ENCODE data around the gene MPG.

The MPG gene

GRCh38 chr16:63466-63865, 14.6 kb upstream of the MPG start:
- H3K36me3 ChIP-seq (ENCODE audit: control insufficient read depth, low read length) = peaks cover 8% of the 10 kb centered on the region
- TF ChIP-seq EZH2phosphoT487 (IDR thresholded peaks at IDR 0.05; ENCODE audit: borderline replicate concordance, low read length) = no peak
- no peak for TF ChIP-seq CTCF (IDR thresholded peaks at IDR 0.05; ENCODE audit: low read depth, low read length, poor library complexity, severe bottlenecking)
- no peaks in the 10 kb centered on the region for H3K9me2 ChIP-seq (replicated peaks; ENCODE audit: control insufficient read depth, low read length)
- no peaks in the 10 kb centered on the region for H3F3A ChIP-seq (ENCODE audit: control insufficient read depth, insufficient read depth)
- peaks cover 10% of the 10 kb centered on the region; the same call in 1 of the 2 replicates for H3K27me3 ChIP-seq (ENCODE audit: control insufficient read depth, low read length)
- H3K4me3 ChIP-seq (ENCODE audit: low read length) = no peak overlapping the region
- no peaks in the 10 kb centered on the region for H3K79me2 ChIP-seq (ENCODE audit: control insufficient read depth, low read length)
- H3K4me1 ChIP-seq (ENCODE audit: control insufficient read depth, low read length) = no peaks in the 10 kb centered on the region
- no peaks in the 10 kb centered on the region for H3K9me3 ChIP-seq (ENCODE audit: control insufficient read depth, insufficient read depth, low read length)
- no peak overlapping the region for H3K4me2 ChIP-seq (ENCODE audit: low read length)
- no peak overlapping the region for H3K27ac ChIP-seq (ENCODE audit: low read depth, low read length)
- H4K20me1 ChIP-seq (ENCODE audit: control insufficient read depth, insufficient read depth, low read depth, low read length) = no peaks in the 10 kb centered on the region

DNA sequence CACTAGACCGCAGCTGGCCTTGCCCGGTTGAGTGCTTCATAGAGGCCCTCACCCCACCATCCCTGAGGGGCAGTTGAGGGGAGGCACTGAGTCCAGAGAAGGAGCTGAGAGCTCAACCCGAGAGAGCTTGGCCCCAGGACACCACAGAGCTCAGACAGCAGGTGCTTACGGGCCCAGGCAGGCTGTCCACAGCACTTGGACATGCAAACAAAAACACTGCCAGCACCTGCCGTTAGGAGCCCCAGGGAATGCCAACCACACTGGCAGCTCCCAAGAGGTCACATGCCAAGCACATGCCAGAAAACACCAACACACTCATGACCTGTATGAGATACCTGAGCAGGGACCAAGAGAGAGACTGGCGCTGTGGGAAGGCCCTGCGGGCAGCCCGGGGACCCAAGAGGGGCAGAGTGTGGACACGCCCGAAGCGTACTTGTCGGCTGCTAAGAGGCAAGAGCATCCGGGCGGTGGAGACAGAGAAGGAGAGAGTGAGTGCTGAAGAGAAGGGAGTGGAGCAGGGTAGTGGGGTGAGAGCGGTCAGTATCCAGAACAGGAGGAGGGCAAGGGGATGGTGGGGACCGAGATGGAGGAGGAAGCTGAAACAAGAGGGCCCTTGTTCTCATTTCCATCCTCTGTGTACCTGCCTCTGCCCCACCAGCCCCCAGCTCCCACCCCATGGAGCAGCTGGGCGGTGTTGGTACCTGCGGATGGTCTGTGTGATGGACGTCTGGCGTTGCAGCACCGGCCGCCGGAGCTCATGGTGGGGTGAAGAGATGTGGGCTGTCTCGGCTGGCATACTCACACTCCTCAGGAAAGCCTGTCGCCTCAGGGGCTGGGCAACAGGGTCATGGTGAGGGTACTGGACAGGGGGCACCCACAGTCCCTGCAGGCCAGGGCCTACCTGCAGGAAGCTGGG, 13.8 kb upstream of the MPG start:
- Histone ChIP-seq H3K27me3 (ENCODE audit: control insufficient read depth, low read length) (peaks cover 15% of the 10 kb centered on the region; the same call in 1 of the 2 replicates), H3K4me1 (ENCODE audit: control insufficient read depth, low read length) (no peaks in the 10 kb centered on the region), H3K9me3 (ENCODE audit: control insufficient read depth, insufficient read depth, low read length) (no peaks in the 10 kb centered on the region), H4K20me1 (ENCODE audit: control insufficient read depth, insufficient read depth, low read depth, low read length) (no peaks in the 10 kb centered on the region), H3K27ac (ENCODE audit: low read depth, low read length) (no peak overlapping the region), H3K36me3 (ENCODE audit: control insufficient read depth, low read length) (no peaks in the 10 kb centered on the region; the same call in 1 of the 2 replicates), H3F3A (ENCODE audit: control insufficient read depth, insufficient read depth) (no peaks in the 10 kb centered on the region), H3K79me2 (ENCODE audit: control insufficient read depth, low read length) (no peaks in the 10 kb centered on the region), H3K4me3 (ENCODE audit: low read length) (no peak overlapping the region), H3K4me2 (ENCODE audit: low read length) (no peak overlapping the region), H3K9me2 (replicated peaks; ENCODE audit: control insufficient read depth, low read length) (no peaks in the 10 kb centered on the region)
- TF ChIP-seq EZH2phosphoT487 (IDR thresholded peaks at IDR 0.05; ENCODE audit: borderline replicate concordance, low read length) = no peak
- TF ChIP-seq CTCF (IDR thresholded peaks at IDR 0.05; ENCODE audit: low read depth, low read length, poor library complexity, severe bottlenecking) = no peak

DNA sequence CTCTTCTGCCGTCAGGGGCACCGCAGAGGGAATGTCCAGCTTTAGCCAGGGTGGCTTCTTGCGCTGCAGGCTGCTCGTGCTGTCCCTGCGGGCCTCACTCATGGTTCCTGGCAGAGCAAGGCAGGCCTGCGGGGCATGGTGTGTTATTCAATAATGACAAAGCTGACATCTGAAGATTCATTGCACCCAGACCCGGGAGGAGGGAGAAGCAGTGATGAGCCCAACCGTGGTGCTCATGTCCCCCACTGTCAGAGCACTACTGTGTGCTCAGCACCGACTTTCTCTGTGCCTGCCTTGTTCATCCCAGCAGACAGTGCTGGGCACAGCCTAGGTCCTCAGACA, 13.1 kb upstream of the MPG start:
- TF ChIP-seq EZH2phosphoT487 (IDR thresholded peaks at IDR 0.05; ENCODE audit: borderline replicate concordance, low read length) = no peak
- no peak for TF ChIP-seq CTCF (IDR thresholded peaks at IDR 0.05; ENCODE audit: low read depth, low read length, poor library complexity, severe bottlenecking)
- peaks cover 21% of the 10 kb centered on the region for H3K27me3 ChIP-seq (ENCODE audit: control insufficient read depth, low read length)
- H3K4me1 ChIP-seq (ENCODE audit: control insufficient read depth, low read length) = no peaks in the 10 kb centered on the region
- H3K36me3 ChIP-seq (ENCODE audit: control insufficient read depth, low read length) = no peaks in the 10 kb centered on the region
- H3K27ac ChIP-seq (ENCODE audit: low read depth, low read length) = no peak overlapping the region
- H3K79me2 ChIP-seq (ENCODE audit: control insufficient read depth, low read length) = no peaks in the 10 kb centered on the region
- no peaks in the 10 kb centered on the region for H3K9me2 ChIP-seq (replicated peaks; ENCODE audit: control insufficient read depth, low read length)
- H3K4me3 ChIP-seq (ENCODE audit: low read length) = no peak overlapping the region
- H3K4me2 ChIP-seq (ENCODE audit: low read length) = no peak overlapping the region
- H3F3A ChIP-seq (ENCODE audit: control insufficient read depth, insufficient read depth) = no peaks in the 10 kb centered on the region
- no peaks in the 10 kb centered on the region for H3K9me3 ChIP-seq (ENCODE audit: control insufficient read depth, insufficient read depth, low read length)
- no peaks in the 10 kb centered on the region for H4K20me1 ChIP-seq (ENCODE audit: control insufficient read depth, insufficient read depth, low read depth, low read length)

Measured in DOHH2 (cell line).